Epithelial cell of esophagus (primary cell): ENCODE measurements around the gene WNT5A.
A peak's percentile ranks its signal among the peaks of the same experiment; 100 is the strongest.
"Not testable (repeated sequence)": the region's sequence is repeated elsewhere in the genome, so short reads cannot be mapped to it uniquely, and the experiment has no call there.

Source experiments
- DNase-seq: peaks from one replicate; pipeline ENCODE4 v3.0.0; 2010; ENCODE audit warnings: low read depth
- H3K4me3 ChIP-seq: 2 replicates; pipeline ENCODE4 v1.5.1; 2011; ENCODE audit warnings: mild to moderate bottlenecking, low read length, control low read depth
- CTCF ChIP-seq: IDR thresholded peaks from 2 replicates; pipeline ENCODE4 v1.5.1; 2011; ENCODE audit warnings: low read depth, mild to moderate bottlenecking, low read length, control low read depth, inconsistent platforms; ENCODE audit not compliant: insufficient read depth; ENCODE audit errors: missing control alignments

WNT5A gene

GRCh38 chr3:55507808-55508207, 20.7 kb upstream of the WNT5A start:
- no peak for DNase-seq
- H3K4me3 ChIP-seq = no peak overlapping the region
- no peak for TF ChIP-seq CTCF

- no peak overlapping the region for H3K4me3 ChIP-seq
- TF ChIP-seq CTCF = no peak
- DNase-seq = no peak
These were observed 18.7 kb upstream of the WNT5A start for GRCh38 chr3:55505776-55506175.

GRCh38 chr3:55505102-55505501, 18.0 kb upstream of the WNT5A start:
- TF ChIP-seq CTCF = peak; percentile 40
- not testable (repeated sequence) for H3K4me3 ChIP-seq, DNase-seq

GRCh38 chr3:55501905-55502304, 14.8 kb upstream of the WNT5A start:
- TF ChIP-seq CTCF = no peak

GRCh38 chr3:55500555-55501330, 13.6 kb upstream of the WNT5A start:
- no peak for TF ChIP-seq CTCF
- no peak for DNase-seq
- H3K4me3 ChIP-seq = no peak overlapping the region

More at GRCh38 chr3:55501905-55502304, 14.8 kb upstream of the WNT5A start:
- no peak overlapping the region for H3K4me3 ChIP-seq
- DNase-seq = no peak

GRCh38 chr3:55498520-55498919, 11.4 kb upstream of the WNT5A start:
- TF ChIP-seq CTCF = no peak
- DNase-seq = no peak
- no peak overlapping the region for H3K4me3 ChIP-seq

GRCh38 chr3:55497250-55497649, 10.1 kb upstream of the WNT5A start:
- no peak overlapping the region for H3K4me3 ChIP-seq
- no peak for DNase-seq
- TF ChIP-seq CTCF = no peak
